Aorta (tissue), 5 donors: Measurements from ENCODE around the gene PIP4K2A. TPM values are rescaled to one million over a fixed set of nuclear protein-coding genes. Genes with fewer than 3 reads are reported as not detected.

Source experiments
- ATAC-seq: fragments of 200-7000 bp; cut with Tn5 transposase; one replicate; pipeline ENCODE4 v1.9.1; 2022; ENCODE audit warnings: moderate library complexity; ENCODE audit not compliant: low FRiP score
- DNase-seq, 2 donors: peaks; one replicate each; pipeline ENCODE4 v3.0.0-alpha.2; 2020
- H3K27ac ChIP-seq, 2 donors: one replicate each; pipeline ENCODE4 v1.5.1; 2013; ENCODE audit warnings: low read length in 2 of 2, mild to moderate bottlenecking in 2 of 2, moderate library complexity in 2 of 2, control low read depth in 1 of 2, inconsistent platforms in 1 of 2, low read depth in 1 of 2
- H3K27me3 ChIP-seq, 2 donors: one replicate each; pipeline ENCODE4 v1.6.1; 2013; ENCODE audit warnings: control low read depth in 1 of 2, low read length in 1 of 2, mild to moderate bottlenecking in 1 of 2, moderate library complexity in 1 of 2; ENCODE audit not compliant: insufficient read depth in 2 of 2, control insufficient read depth in 1 of 2
- H3K36me3 ChIP-seq, 2 donors: one replicate each; pipeline ENCODE4 v1.6.1; 2013; ENCODE audit warnings: control low read depth in 1 of 2, low read length in 1 of 2, mild to moderate bottlenecking in 1 of 2; ENCODE audit not compliant: insufficient read depth in 2 of 2, control insufficient read depth in 1 of 2
- H3K4me1 ChIP-seq, 2 donors: one replicate each; pipeline ENCODE4 v1.6.1; 2013; ENCODE audit warnings: low read length in 2 of 2, control low read depth in 1 of 2, mild to moderate bottlenecking in 1 of 2, moderate library complexity in 1 of 2; ENCODE audit not compliant: insufficient read depth in 2 of 2, control insufficient read depth in 1 of 2
- H3K4me3 ChIP-seq, 2 donors: one replicate each; pipeline ENCODE4 v1.5.1; 2013; ENCODE audit warnings: low read length in 2 of 2, control low read depth in 1 of 2, mild to moderate bottlenecking in 1 of 2
- H3K9me3 ChIP-seq: one replicate; pipeline ENCODE4 v1.6.1; 2013; ENCODE audit warnings: mild to moderate bottlenecking, low read length; ENCODE audit not compliant: control insufficient read depth
- WGBS, 2 donors: extraction: QIAGEN DNeasy Blood & Tissue Kit; methylation state at CpG; one replicate each; pipeline ENCODE4 v1.1.7; 2013; 5-methylcytosine and 5-hydroxymethylcytosine counted together
- intact Hi-C, 2 donors: fragments of 100-400 bp; cut with DNase I; formaldehyde crosslinking; loops; one replicate each; pipeline versions ENCODE4 v1.14.2 to v1.15.0; 2022
- polyA plus RNA-seq, 2 donors: library from polyadenylated mRNA; stranded (reverse); fragments of 200-250 nt; gene quantifications; one replicate each; pipeline ENCODE4 v1.2.3, GENCODE V29; 2013
- total RNA-seq, 2 donors: library from RNA; stranded (reverse); fragmentation: NEBNext Ultra II Directional; extraction: Animal tissue kit (Norgen Biotek cat#: 25700); gene quantifications; one replicate each; pipeline ENCODE4 v1.2.1, GENCODE V29; 2021
- donor health status: healthy with polysubstance abuse.
- donor health status: Bipolar disorder and iron deficiency.
- donor health status: DM: no; HTN: no; CAD: no.
- donor health status: DM: no; HTN: no; CAD: no.
- donor health status: DM: yes; HTN: yes; CAD: no.

Gene PIP4K2A
- total and polyA plus RNA-seq, 4 donors: 24.2 to 90.3 (median 53.6) TPM

GRCh38 chr10:22631185-22631584 is 83.2 kb downstream of the PIP4K2A start:
- Histone ChIP-seq H3K9me3 (no peaks in the 10 kb centered on the region), H3K4me1 (peaks cover 3 to 6% of the 10 kb centered on the region in 2 donors), H3K27ac (no peak overlapping the region), H3K36me3 (no peaks in the 10 kb centered on the region), H3K27me3 (no peaks in the 10 kb centered on the region), H3K4me3 (no peak overlapping the region)
- intact Hi-C loops: no loop called here
- ATAC-seq (no peak), DNase-seq (no peak)
- 88 to 89% methylated on average over 3 of the region's 3 CpGs for WGBS, 2 donors

GRCh38 chr10:22630234-22631174 is 83.9 kb downstream of the PIP4K2A start:
- DNase-seq (no peak), ATAC-seq (peak; percentile 45)
- intact Hi-C loops: no loop called here
- Histone ChIP-seq H3K36me3 (no peaks in the 10 kb centered on the region), H3K4me3 (no peak overlapping the region), H3K4me1 (peaks cover 2 to 6% of the 10 kb centered on the region in 2 donors), H3K27me3 (no peaks in the 10 kb centered on the region), H3K27ac (no peak overlapping the region), H3K9me3 (no peaks in the 10 kb centered on the region)
- WGBS, 2 donors: 73 to 75% methylated on average over 7 of the region's 7 CpGs

- intact Hi-C loops: loop anchor here in 1 of 2 donors (5.0 kb wide), 1 partner anchor 72 kb away; no protein-coding TSS in a partner anchor
- Histone ChIP-seq H3K4me1 (peaks cover 1 to 6% of the 10 kb centered on the region in 2 donors), H3K36me3 (no peaks in the 10 kb centered on the region), H3K27me3 (no peaks in the 10 kb centered on the region), H3K9me3 (no peaks in the 10 kb centered on the region), H3K27ac (no peak overlapping the region), H3K4me3 (no peak overlapping the region)
- ATAC-seq (no peak), DNase-seq (no peak)
- 96% methylated on average over 4 of the region's 4 CpGs for WGBS, 2 donors
Measured at GRCh38 chr10:22629852-22630233, 84.5 kb downstream of the PIP4K2A start.

GRCh38 chr10:22629126-22629525 is 85.3 kb downstream of the PIP4K2A start:
- Histone ChIP-seq H3K4me3 (no peak overlapping the region), H3K27me3 (no peaks in the 10 kb centered on the region), H3K27ac (no peak overlapping the region), H3K4me1 (peaks cover 1 to 7% of the 10 kb centered on the region in 2 donors), H3K9me3 (no peaks in the 10 kb centered on the region), H3K36me3 (no peaks in the 10 kb centered on the region)
- 75 to 78% methylated on average over 2 of the region's 2 CpGs for WGBS, 2 donors
- ATAC-seq: no peak
- intact Hi-C loops: loop anchor here in 1 of 2 donors (5.0 kb wide), 1 partner anchor 73 kb away; no protein-coding TSS in a partner anchor
- no peak for DNase-seq

- H3K9me3 ChIP-seq: no peaks in the 10 kb centered on the region
- no peak for ATAC-seq
- H3K4me1 ChIP-seq: peaks cover 1 to 15% of the 10 kb centered on the region in 2 donors
- H3K36me3 ChIP-seq: no peaks in the 10 kb centered on the region
- DNase-seq: no peak
- H3K4me3 ChIP-seq: no peak overlapping the region
- no peaks in the 10 kb centered on the region for H3K27me3 ChIP-seq
- 81 to 83% methylated on average over 5 of the region's 5 CpGs for WGBS, 2 donors
- H3K27ac ChIP-seq: no peak overlapping the region
- intact Hi-C loops: loop anchor here in 1 of 2 donors (5.0 kb wide), 1 partner anchor 74 kb away; no protein-coding TSS in a partner anchor
Measured at GRCh38 chr10:22628309-22628708, 86.1 kb downstream of the PIP4K2A start.

- no peak overlapping the region for H3K4me3 ChIP-seq
- no peaks in the 10 kb centered on the region for H3K36me3 ChIP-seq
- no peaks in the 10 kb centered on the region for H3K27me3 ChIP-seq
- H3K9me3 ChIP-seq: no peaks in the 10 kb centered on the region
- WGBS, 2 donors: 77 to 83% methylated on average over 2 of the region's 2 CpGs
- H3K4me1 ChIP-seq: peaks cover 2 to 15% of the 10 kb centered on the region in 2 donors
- DNase-seq: no peak
- intact Hi-C loops: loop anchor here in 1 of 2 donors (5.0 kb wide), 1 partner anchor 76 kb away; no protein-coding TSS in a partner anchor
- no peak overlapping the region for H3K27ac ChIP-seq
- ATAC-seq: no peak
Measured at GRCh38 chr10:22626784-22627183, 87.6 kb downstream of the PIP4K2A start.

- ATAC-seq: no peak
Measured at GRCh38 chr10:22625516-22626290, 88.7 kb downstream of the PIP4K2A start.

GRCh38 chr10:22624287-22624738 is 90.1 kb downstream of the PIP4K2A start:
- Histone ChIP-seq H3K36me3 (no peaks in the 10 kb centered on the region), H3K4me1 (peaks cover 15% of the 10 kb centered on the region in 2 donors), H3K4me3 (no peak overlapping the region), H3K9me3 (no peaks in the 10 kb centered on the region), H3K27ac (no peak overlapping the region), H3K27me3 (no peaks in the 10 kb centered on the region)
- DNase-seq (no peak), ATAC-seq (no peak)
- intact Hi-C loops: no loop called here
- WGBS, 2 donors: 68 to 69% methylated on average over 3 of the region's 3 CpGs

More at GRCh38 chr10:22625516-22626290, 88.7 kb downstream of the PIP4K2A start:
- Histone ChIP-seq H3K36me3 (no peaks in the 10 kb centered on the region), H3K4me1 (peaks cover 11 to 16% of the 10 kb centered on the region in 2 donors), H3K27me3 (no peaks in the 10 kb centered on the region), H3K27ac (no peak overlapping the region), H3K4me3 (no peak overlapping the region), H3K9me3 (no peaks in the 10 kb centered on the region)
- DNase-seq: no peak
- intact Hi-C loops: loop anchor here in 1 of 2 donors (5.0 kb wide), 1 partner anchor 77 kb away; no protein-coding TSS in a partner anchor
- WGBS, 2 donors: 81 to 85% methylated on average over 9 of the region's 9 CpGs
